Colonic mucosa (tissue), 4 donors: ENCODE measurements around the gene PTPN12. TPM values are rescaled to one million over a fixed set of nuclear protein-coding genes. Genes with fewer than 3 reads are reported as not detected.

Source experiments
- DNase-seq: peaks from one replicate; pipeline ENCODE4 v3.0.0-alpha.2; 2020
- H3K27ac ChIP-seq: fragments of 200-600 bp; one replicate; pipeline ENCODE4 v1.8.0; 2021
- H3K27me3 ChIP-seq: fragments of 200-600 bp; one replicate; pipeline ENCODE4 v1.8.0; 2021
- H3K36me3 ChIP-seq: fragments of 200-600 bp; one replicate; pipeline ENCODE4 v1.8.0; 2021
- H3K4me1 ChIP-seq: fragments of 200-600 bp; one replicate; pipeline ENCODE4 v1.8.0; 2021; ENCODE audit warnings: mild to moderate bottlenecking
- H3K4me3 ChIP-seq: fragments of 200-600 bp; one replicate; pipeline ENCODE4 v1.8.0; 2021
- H3K9ac ChIP-seq, 2 donors: one replicate each; pipeline ENCODE4 v1.7.0; 2013; ENCODE audit warnings: control low read depth in 2 of 2, low read depth in 2 of 2, low read length in 2 of 2
- H3K9me3 ChIP-seq: fragments of 200-600 bp; one replicate; pipeline ENCODE4 v1.8.0; 2021
- CTCF ChIP-seq: fragments of 200-600 bp; IDR thresholded peaks from one replicate; pipeline ENCODE4 v1.8.0; 2022; ENCODE audit warnings: antibody characterized with exemption, mild to moderate bottlenecking
- intact Hi-C: fragments of 100-400 bp; cut with DNase I; formaldehyde crosslinking; loops from one replicate; pipeline ENCODE4 v1.14.1; 2022
- total RNA-seq, 2 donors: library from RNA; stranded (reverse); fragmentation: NEBNext Ultra II Directional in 1 of 2; extraction: Animal tissue kit (Norgen Biotek cat#: 25700) in 1 of 2; gene quantifications; one replicate each; pipeline ENCODE4 v1.2.1, GENCODE V29; 2021
- donor health status: healthy.
- donor health status: DM: no; HTN: no; CAD: no.
- donor health status: DM: no; HTN: no; CAD: no.

PTPN12 gene
- total RNA-seq, 2 donors from 2014 or later, result 34.0 to 51.3 TPM

DNA sequence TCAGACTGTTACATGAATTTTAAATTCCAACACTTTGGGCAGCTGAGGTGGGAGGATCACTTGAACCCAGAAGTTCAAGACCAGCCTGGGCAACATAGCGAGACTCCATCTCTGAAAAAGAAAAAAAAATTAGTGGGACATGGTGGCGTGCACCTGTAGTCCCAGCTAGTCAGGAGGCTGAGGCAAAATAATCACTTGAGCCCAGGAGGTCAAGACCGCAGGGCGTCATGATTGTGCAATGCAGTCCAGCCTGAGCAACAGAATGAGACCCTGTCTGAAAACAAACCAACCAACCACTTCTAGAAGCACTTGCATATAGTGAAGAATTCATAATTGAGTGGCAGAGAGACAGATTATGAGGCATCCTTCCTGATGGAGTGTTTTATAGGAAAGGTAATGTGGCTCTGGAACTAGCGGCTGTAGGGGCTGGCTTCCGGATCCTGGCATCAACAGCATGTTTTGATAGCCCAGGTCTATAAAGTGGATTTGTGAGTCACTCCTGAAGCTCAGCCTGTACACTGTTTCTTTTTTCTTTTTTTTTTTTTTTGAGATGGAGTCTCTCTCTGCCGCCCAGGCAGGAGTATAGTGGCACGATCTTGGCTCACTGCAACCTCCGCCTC lies 118.9 kb downstream of the PTPN12 start:
- peak; percentile 45 for DNase-seq
- no peak for TF ChIP-seq CTCF
- no peaks in the 10 kb centered on the region for H3K4me1 ChIP-seq
- H3K36me3 ChIP-seq, result no peaks in the 10 kb centered on the region
- H3K4me3 ChIP-seq, result no peak overlapping the region
- intact Hi-C loops, result loop anchor here (2.0 to 10.0 kb wide), 2 partner anchors 103 to 279 kb away; no protein-coding TSS in a partner anchor
- no peaks in the 10 kb centered on the region for H3K27me3 ChIP-seq
- H3K9me3 ChIP-seq, result no peaks in the 10 kb centered on the region
- no peak overlapping the region for H3K9ac ChIP-seq
- peak overlapping the region; percentile 67 for H3K27ac ChIP-seq

- no peaks in the 10 kb centered on the region for H3K27me3 ChIP-seq
- intact Hi-C loops, result loop anchor here (2.0 to 10.0 kb wide), 2 partner anchors 101 to 277 kb away; no protein-coding TSS in a partner anchor
- H3K9ac ChIP-seq, result no peak overlapping the region
- H3K9me3 ChIP-seq, result no peaks in the 10 kb centered on the region
- H3K4me1 ChIP-seq, result no peaks in the 10 kb centered on the region
- no peak overlapping the region for H3K4me3 ChIP-seq
- no peak overlapping the region for H3K27ac ChIP-seq
- TF ChIP-seq CTCF, result peak; percentile 55
- DNase-seq, result peak; percentile 52
- no peaks in the 10 kb centered on the region for H3K36me3 ChIP-seq
Observed at GRCh38 chr7:77657427-77658224, 120.5 kb downstream of the PTPN12 start.

DNA sequence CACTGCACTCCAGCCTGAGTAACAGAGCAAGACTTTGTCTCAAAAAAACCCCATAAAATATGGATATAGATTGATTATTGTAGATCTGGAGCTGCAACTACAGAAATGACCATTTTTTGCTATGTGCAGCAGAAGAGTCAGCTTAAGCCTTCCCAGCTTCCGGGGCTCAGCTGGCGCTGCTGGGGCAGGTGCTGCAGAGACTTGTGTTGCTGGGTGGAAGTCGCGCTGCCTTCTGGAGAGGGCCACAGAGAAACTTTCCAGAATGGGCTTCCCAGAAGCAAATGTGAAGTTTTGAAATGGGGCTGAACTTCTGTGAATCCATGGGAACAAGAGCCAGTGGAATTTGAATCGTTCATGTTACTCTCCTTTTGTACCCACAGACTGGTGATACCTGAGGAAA lies 121.8 kb downstream of the PTPN12 start:
- intact Hi-C loops, result loop anchor here (10.0 kb wide), 1 partner anchor 276 kb away; no protein-coding TSS in a partner anchor
- H3K9ac ChIP-seq, result no peak overlapping the region
- TF ChIP-seq CTCF, result no peak
- no peak for DNase-seq
- no peaks in the 10 kb centered on the region for H3K4me1 ChIP-seq
- no peaks in the 10 kb centered on the region for H3K9me3 ChIP-seq
- no peaks in the 10 kb centered on the region for H3K36me3 ChIP-seq
- no peak overlapping the region for H3K27ac ChIP-seq
- H3K27me3 ChIP-seq, result no peaks in the 10 kb centered on the region
- no peak overlapping the region for H3K4me3 ChIP-seq

DNA sequence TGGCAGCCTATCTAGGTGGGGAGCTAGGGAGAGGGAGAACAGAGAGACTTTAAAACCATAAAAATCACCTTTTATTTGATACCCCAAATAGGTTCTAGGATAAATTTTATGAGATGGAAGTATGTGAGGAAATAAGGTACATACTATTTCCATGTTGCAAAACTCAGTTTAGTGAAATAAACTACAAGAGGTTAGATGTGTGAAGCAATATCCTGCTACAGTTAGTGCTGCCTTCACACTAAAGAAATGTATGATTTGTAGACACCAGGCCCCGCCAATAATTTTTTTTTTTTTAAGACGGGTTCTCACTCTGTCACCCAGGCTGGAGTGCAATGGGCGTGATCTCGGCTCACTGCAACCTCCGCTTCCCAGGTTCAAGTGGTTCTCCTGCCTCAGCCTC lies 124.7 kb downstream of the PTPN12 start:
- H3K27ac ChIP-seq, result no peak overlapping the region
- DNase-seq, result no peak
- H3K4me3 ChIP-seq, result no peak overlapping the region
- no peaks in the 10 kb centered on the region for H3K9me3 ChIP-seq
- H3K4me1 ChIP-seq, result no peaks in the 10 kb centered on the region
- intact Hi-C loops, result no loop called here
- no peak for TF ChIP-seq CTCF
- no peak overlapping the region for H3K9ac ChIP-seq
- H3K36me3 ChIP-seq, result no peaks in the 10 kb centered on the region
- no peaks in the 10 kb centered on the region for H3K27me3 ChIP-seq

DNA sequence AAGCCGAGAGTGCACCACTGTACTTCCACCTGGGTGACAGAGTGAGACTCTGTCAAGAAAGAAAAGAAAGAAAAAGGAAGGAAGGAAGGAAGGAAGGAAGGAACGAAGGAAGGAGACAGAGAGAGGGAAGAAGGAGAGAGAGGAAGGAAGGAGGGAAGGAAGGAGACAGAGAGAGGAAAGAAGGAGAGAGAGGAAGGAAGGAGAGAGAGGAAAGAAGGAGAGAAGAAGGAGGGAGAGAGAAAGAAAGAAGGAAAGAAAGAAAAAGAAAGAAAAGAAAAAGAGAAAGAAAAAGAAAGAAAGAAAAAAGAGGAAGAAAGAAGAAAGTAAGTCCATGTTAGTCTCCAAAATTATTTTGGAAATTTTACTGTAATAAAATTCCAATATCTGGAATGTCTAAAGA lies 125.8 kb downstream of the PTPN12 start:
- no peaks in the 10 kb centered on the region for H3K36me3 ChIP-seq
- TF ChIP-seq CTCF, result no peak
- no peaks in the 10 kb centered on the region for H3K27me3 ChIP-seq
- H3K4me1 ChIP-seq, result no peaks in the 10 kb centered on the region
- intact Hi-C loops, result no loop called here
- no peak overlapping the region for H3K9ac ChIP-seq
- no peak overlapping the region for H3K27ac ChIP-seq
- no peaks in the 10 kb centered on the region for H3K9me3 ChIP-seq
- no peak for DNase-seq
- no peak overlapping the region for H3K4me3 ChIP-seq
